HepG2 (cell line): ENCODE data around the gene WDR91. TPM values are rescaled to one million over a fixed set of nuclear protein-coding genes. Genes with fewer than 3 reads are reported as not detected.

Experiments
- AHR ChIP-seq: IDR thresholded peaks from 2 replicates; pipeline ENCODE4 v1.6.1; 2018; ENCODE audit warnings: missing genetic modification reagents, missing compliant biosample characterization
- ARID3A ChIP-seq: IDR thresholded peaks from 2 replicates; pipeline ENCODE4 v1.6.1; 2012; ENCODE audit warnings: low read depth, low read length, improper control_type of control experiment
- ASH2L ChIP-seq: fragments of 300-600, 200-600 bp; sonication (generic); IDR thresholded peaks from 2 replicates; pipeline ENCODE4 v1.7.0; 2017; ENCODE audit warnings: low read depth, mild to moderate bottlenecking, moderate library complexity, mixed read lengths, low read length; ENCODE audit not compliant: insufficient read length
- FIP1L1 ChIP-seq: fragments of 200-400 bp; formaldehyde crosslinking; IDR thresholded peaks from 2 replicates; pipeline ENCODE4 v1.6.1; 2018; ENCODE audit warnings: low read depth, mild to moderate bottlenecking, low read length, moderate library complexity, borderline replicate concordance; ENCODE audit not compliant: insufficient read depth
- GMEB1 ChIP-seq: sonication (generic); formaldehyde crosslinking; IDR thresholded peaks from 2 replicates; pipeline ENCODE4 v1.5.1; 2020; ENCODE audit warnings: missing genetic modification reagents, mild to moderate bottlenecking, borderline replicate concordance
- JARID2 ChIP-seq: sonication (generic); formaldehyde crosslinking; IDR thresholded peaks from 2 replicates; pipeline ENCODE4 v1.8.1; 2023; ENCODE audit warnings: missing genetic modification reagents, inconsistent platforms; ENCODE audit not compliant: insufficient replicate concordance
- JUN ChIP-seq: sonication (generic); formaldehyde crosslinking; IDR thresholded peaks from 2 replicates; pipeline ENCODE4 v1.4.0; 2020; ENCODE audit warnings: mild to moderate bottlenecking, missing genetic modification reagents
- MEF2D ChIP-seq: sonication (generic); formaldehyde crosslinking; IDR thresholded peaks from 2 replicates; pipeline ENCODE4 v1.5.1; 2020; ENCODE audit warnings: mild to moderate bottlenecking, missing genetic modification reagents
- MYC ChIP-seq: sonication (generic); formaldehyde crosslinking; IDR thresholded peaks from 2 replicates; pipeline ENCODE4 v1.9.0; 2021; ENCODE audit warnings: missing genetic modification reagents, borderline replicate concordance
- NRL ChIP-seq: sonication (generic); formaldehyde crosslinking; IDR thresholded peaks from 2 replicates; pipeline ENCODE4 v1.5.0; 2020; ENCODE audit warnings: missing genetic modification reagents, mild to moderate bottlenecking, moderate library complexity, borderline replicate concordance
- POGZ ChIP-seq: sonication (generic); formaldehyde crosslinking; IDR thresholded peaks from 2 replicates; pipeline ENCODE4 v1.4.0; 2020; ENCODE audit warnings: mild to moderate bottlenecking, missing genetic modification reagents
- POLR2AphosphoS2 ChIP-seq: IDR thresholded peaks from 2 replicates; pipeline ENCODE4 v1.6.1; 2011; ENCODE audit warnings: low read depth, low read length, improper control_type of control experiment
- RELA ChIP-seq: sonication (generic); formaldehyde crosslinking; IDR thresholded peaks from 2 replicates; pipeline ENCODE4 v1.4.0; 2020; ENCODE audit warnings: missing genetic modification reagents
- REPIN1 ChIP-seq: sonication (generic); formaldehyde crosslinking; IDR thresholded peaks from 2 replicates; pipeline ENCODE4 v1.8.0; 2022; ENCODE audit warnings: missing genetic modification reagents, low read depth, mild to moderate bottlenecking, borderline replicate concordance
- TAF1 ChIP-seq: sonication (generic); formaldehyde crosslinking; IDR thresholded peaks from 2 replicates; pipeline ENCODE4 v1.4.0; 2020; ENCODE audit warnings: missing genetic modification reagents
- YEATS4 ChIP-seq: sonication (generic); formaldehyde crosslinking; IDR thresholded peaks from 2 replicates; pipeline ENCODE4 v1.4.0; 2020; ENCODE audit warnings: missing genetic modification reagents, borderline replicate concordance
- ZNF224 ChIP-seq: sonication (generic); formaldehyde crosslinking; IDR thresholded peaks from 2 replicates; pipeline ENCODE4 v1.5.0; 2020; ENCODE audit warnings: mild to moderate bottlenecking, missing genetic modification reagents
- ZNF329 ChIP-seq: sonication (generic); formaldehyde crosslinking; IDR thresholded peaks from 2 replicates; pipeline ENCODE4 v1.9.0; 2021; ENCODE audit warnings: low read depth, mild to moderate bottlenecking, missing genetic modification reagents
- ZNF446 ChIP-seq: sonication (generic); formaldehyde crosslinking; IDR thresholded peaks from 2 replicates; pipeline ENCODE4 v1.5.0; 2020; ENCODE audit warnings: mild to moderate bottlenecking, missing genetic modification reagents
- ZNF558 ChIP-seq: sonication (generic); formaldehyde crosslinking; IDR thresholded peaks from 2 replicates; pipeline ENCODE4 v1.9.0; 2022; ENCODE audit warnings: mild to moderate bottlenecking, missing genetic modification reagents, borderline replicate concordance
- ZNF7 ChIP-seq: IDR thresholded peaks from 2 replicates; pipeline ENCODE4 v1.6.1; 2016; ENCODE audit warnings: missing biosample characterization, missing genetic modification reagents
- ZNF720 ChIP-seq: sonication (generic); formaldehyde crosslinking; IDR thresholded peaks from 2 replicates; pipeline ENCODE4 v1.4.0; 2020; ENCODE audit warnings: missing genetic modification reagents
- ZSCAN25 ChIP-seq: sonication (generic); formaldehyde crosslinking; IDR thresholded peaks from 2 replicates; pipeline ENCODE4 v1.8.0; 2022; ENCODE audit warnings: mild to moderate bottlenecking, missing genetic modification reagents
- polyA plus RNA-seq, 8 experiments: library from polyadenylated mRNA; depleted of rRNA in 3 of 8; stranded (reverse) in 7 of 8; unstranded in 1 of 8; fragments of >200 nt; fragmentation: Illumina TruSeq in 4 of 8; extraction: Trizol in 4 of 8; gene quantifications; 2 replicates each; pipeline versions ENCODE4 v1.2.1 to v1.2.3, GENCODE V29; 2011 to 2016; ENCODE audit warnings: low read depth in 4 of 8, missing spikeins in 1 of 8, mixed read lengths in 1 of 8; ENCODE audit not compliant: insufficient read depth in 1 of 8
- total RNA-seq, 5 experiments: library from RNA; depleted of rRNA; stranded (reverse); fragments of >200 nt; fragmentation: Illumina TruSeq; extraction: Trizol; gene quantifications; 2 replicates each; pipeline ENCODE4 v1.2.3, GENCODE V29; 2016; ENCODE audit warnings: low read depth in 1 of 5
- TF ChIP-seq, protein P1 (sequence below): sonication (generic); formaldehyde crosslinking; IDR thresholded peaks from 2 replicates; pipeline ENCODE4 v1.8.0; 2023; ENCODE audit warnings: mild to moderate bottlenecking, missing genetic modification reagents

The WDR91 gene
- total and polyA plus RNA-seq, 2 of the 13 experiments (the other 11 are each of a cell fraction or from before 2014, with no cell fraction given): 11.6 to 12.1 TPM

- TF ChIP-seq GMEB1 (peak; percentile 50; the same call in 1 of the 2 replicates), MEF2D (CRISPR knock-in tag) (peak; percentile 11; the same call in 1 of the 2 replicates), REPIN1 (no peak), ZNF7 (CRISPR knock-in tag) (0 out of 2 replicates have a peak, but pooled peaks have one; percentile 13), ZNF224 (no peak), YEATS4 (no peak; the same call in 1 of the 2 replicates), ZNF446 (CRISPR knock-in tag) (peak; percentile 48; the same call in 1 of the 2 replicates), POGZ (CRISPR knock-in tag) (peak; percentile 55; the same call in 1 of the 2 replicates), NRL (CRISPR knock-in tag) (peak; percentile 46; the same call in 1 of the 2 replicates), RELA (CRISPR knock-in tag) (0 out of 2 replicates have a peak, but pooled peaks have one; percentile 38), JUN (CRISPR knock-in tag) (no peak), ARID3A (no peak), ZSCAN25 (CRISPR knock-in tag) (peak; percentile 63), ASH2L (peak; percentile 79), ZNF720 (CRISPR knock-in tag) (no peak), JARID2 (CRISPR knock-in tag) (no peak), ZNF329 (CRISPR knock-in tag) (peak; percentile 71; the same call in 1 of the 2 replicates), FIP1L1 (no peak), ZNF558 (CRISPR knock-in tag) (no peak), TAF1 (CRISPR knock-in tag) (peak; percentile 96), POLR2AphosphoS2 (no peak), MYC (no peak; the same call in 1 of the 2 replicates), AHR (peak; percentile 24; the same call in 1 of the 2 replicates)
- TF ChIP-seq, protein P1, sequence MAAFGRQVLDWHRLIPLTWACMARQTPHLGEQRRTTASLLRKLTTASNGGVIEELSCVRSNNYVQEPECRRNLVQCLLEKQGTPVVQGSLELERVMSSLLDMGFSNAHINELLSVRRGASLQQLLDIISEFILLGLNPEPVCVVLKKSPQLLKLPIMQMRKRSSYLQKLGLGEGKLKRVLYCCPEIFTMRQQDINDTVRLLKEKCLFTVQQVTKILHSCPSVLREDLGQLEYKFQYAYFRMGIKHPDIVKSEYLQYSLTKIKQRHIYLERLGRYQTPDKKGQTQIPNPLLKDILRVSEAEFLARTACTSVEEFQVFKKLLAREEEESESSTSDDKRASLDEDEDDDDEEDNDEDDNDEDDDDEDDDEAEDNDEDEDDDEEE (CRISPR knock-in tag): peak; percentile 65; the same call in 1 of the 2 replicates
Observed at GRCh38 chr7:135211179-135211945, at the start of gene WDR91 (continued).
